ENCODE data around the gene GOLGA3. TPM values are rescaled to one million over a fixed set of nuclear protein-coding genes. Genes with fewer than 3 reads are reported as not detected.

GOLGA3 gene
- total and polyA plus RNA-seq, 4 donors, result 5.0 to 43.0 (median 15.8) TPM

GRCh38 chr12:132719954-132720324, 108.7 kb downstream of the GOLGA3 start:
- TF ChIP-seq CTCF (IDR thresholded peaks at IDR 0.05; ENCODE audit: low read depth, low read length, missing input control) (no peak), ATF3 (IDR thresholded peaks at IDR 0.05) (no peak)
- H3K36me3 ChIP-seq (ENCODE audit: control insufficient read depth in 4 of 4, insufficient read depth in 3 of 4, low read depth in 1 of 4, low read length in 3 of 4), result peaks cover 23 to 67% (median 27%) of the 10 kb centered on the region in 4 donors
- no peaks in the 10 kb centered on the region for H3K9me3 ChIP-seq (ENCODE audit: control insufficient read depth in 4 of 4, low read length in 3 of 4)
- no peaks in the 10 kb centered on the region for H3K27me3 ChIP-seq (ENCODE audit: control insufficient read depth in 4 of 4, insufficient read depth in 4 of 4, low read length in 3 of 4)
- no peak overlapping the region for H3K27ac ChIP-seq (ENCODE audit: low read depth in 1 of 2, low read length in 2 of 2)
- no peak overlapping the region for H3K9ac ChIP-seq (ENCODE audit: low read depth in 1 of 2, low read length in 2 of 2)
- H3K4me3 ChIP-seq (ENCODE audit: low read depth in 1 of 3, low read length in 3 of 3), result no peak overlapping the region
- peaks cover 0 to 3% (median 1%) of the 10 kb centered on the region in 4 donors for H3K4me1 ChIP-seq (ENCODE audit: control insufficient read depth in 4 of 4, insufficient read depth in 4 of 4, low read length in 3 of 4)
- DNase-seq (ENCODE audit: low spot score), result no peak
- 96% methylated on average over 12 of the region's 12 CpGs for WGBS

GRCh38 chr12:132719141-132719953, 109.3 kb downstream of the GOLGA3 start:
- TF ChIP-seq RXRA (IDR thresholded peaks at IDR 0.05), result no peak
- TF ChIP-seq ATF3 (IDR thresholded peaks at IDR 0.05), result no peak
- TF ChIP-seq NR2F2 (IDR thresholded peaks at IDR 0.05), result no peak
- no peak for TF ChIP-seq YY1 (IDR thresholded peaks at IDR 0.05)
- no peak for TF ChIP-seq HNF4G (IDR thresholded peaks at IDR 0.05)
- TF ChIP-seq HNF4A (conservative IDR thresholded peaks at IDR 0.05), result no peak
- TF ChIP-seq GABPA (IDR thresholded peaks at IDR 0.05 in 1 of 2, conservative IDR thresholded peaks at IDR 0.05 in 1 of 2), result no peak
- no peak for TF ChIP-seq SP1 (IDR thresholded peaks at IDR 0.05)
- no peak for TF ChIP-seq TAF1 (conservative IDR thresholded peaks at IDR 0.05)
- TF ChIP-seq FOXA2 (IDR thresholded peaks at IDR 0.05), result no peak
- Histone ChIP-seq H3K9ac (ENCODE audit: low read depth in 1 of 2, low read length in 2 of 2) (no peak overlapping the region), H3K4me1 (ENCODE audit: control insufficient read depth in 4 of 4, insufficient read depth in 4 of 4, low read length in 3 of 4) (peaks cover 0 to 3% (median 1%) of the 10 kb centered on the region in 4 donors), H3K4me3 (ENCODE audit: low read depth in 1 of 3, low read length in 3 of 3) (no peak overlapping the region), H3K27me3 (ENCODE audit: control insufficient read depth in 4 of 4, insufficient read depth in 4 of 4, low read length in 3 of 4) (no peaks in the 10 kb centered on the region), H3K9me3 (ENCODE audit: control insufficient read depth in 4 of 4, low read length in 3 of 4) (no peaks in the 10 kb centered on the region), H3K36me3 (ENCODE audit: control insufficient read depth in 4 of 4, insufficient read depth in 3 of 4, low read depth in 1 of 4, low read length in 3 of 4) (peaks cover 24 to 65% (median 27%) of the 10 kb centered on the region in 4 donors), H3K27ac (ENCODE audit: low read depth in 1 of 2, low read length in 2 of 2) (no peak overlapping the region)
- 97% methylated on average over 31 of the region's 31 CpGs for WGBS
- no peak for DNase-seq (ENCODE audit: low spot score)

Small RNA genes within 50 kb of the gene (small RNA-seq; reads per million reads assigned to genes)
- not detected for gene RNA5SP379

Other genes with a start within 250 kb of the GOLGA3 start
- 1 to 10 TPM in 1 of 2 donors, not detected in 1; 2.6 TPM for gene LRCOL1, start 218.3 kb downstream of the GOLGA3 start, total RNA-seq
- gene LRCOL1, start 218.3 kb downstream of the GOLGA3 start, polyA plus RNA-seq, result 10 to 100 TPM in 1 of 2 donors, 1 to 10 TPM in 1; 5.9 to 40.7 TPM
- not detected for gene P2RX2, start 210.1 kb downstream of the GOLGA3 start, total RNA-seq
- not detected for gene P2RX2, start 210.1 kb downstream of the GOLGA3 start, polyA plus RNA-seq
- gene POLE, start 141.5 kb downstream of the GOLGA3 start, total RNA-seq, result 10 to 100 TPM; 31.0 to 39.2 TPM
- gene POLE, start 141.5 kb downstream of the GOLGA3 start, polyA plus RNA-seq, result 1 to 10 TPM; 7.6 to 8.4 TPM
- 100 to 1,000 TPM in 1 of 2 donors, 10 to 100 TPM in 1; 43.8 to 117 TPM for gene PXMP2, start 141.3 kb downstream of the GOLGA3 start, total RNA-seq
- gene PXMP2, start 141.3 kb downstream of the GOLGA3 start, polyA plus RNA-seq, result 100 to 1,000 TPM; 153 to 259 TPM
- gene PGAM5, start 118.0 kb downstream of the GOLGA3 start, total RNA-seq, result 10 to 100 TPM; 19.0 to 34.0 TPM
- 10 to 100 TPM in 1 of 2 donors, 1 to 10 TPM in 1; 6.3 to 25.4 TPM for gene PGAM5, start 118.0 kb downstream of the GOLGA3 start, polyA plus RNA-seq
- 10 to 100 TPM; 19.8 to 24.1 TPM for gene ANKLE2, start 67.0 kb downstream of the GOLGA3 start, total RNA-seq
- gene ANKLE2, start 67.0 kb downstream of the GOLGA3 start, polyA plus RNA-seq, result 10 to 100 TPM in 1 of 2 donors, 1 to 10 TPM in 1; 8.4 to 11.1 TPM
- gene CHFR, start 58.7 kb upstream of the GOLGA3 start, total RNA-seq, result 10 to 100 TPM; 21.7 to 23.4 TPM
- gene CHFR, start 58.7 kb upstream of the GOLGA3 start, polyA plus RNA-seq, result 1 to 10 TPM; 7.0 to 7.5 TPM
- gene ZNF605, start 127.4 kb upstream of the GOLGA3 start, total RNA-seq, result 1 to 10 TPM; 3.6 to 9.5 TPM
- gene ZNF605, start 127.4 kb upstream of the GOLGA3 start, polyA plus RNA-seq, result 1 to 10 TPM; 1.2 to 3.5 TPM
- gene ZNF26, start 157.5 kb upstream of the GOLGA3 start, total RNA-seq, result 1 to 10 TPM; 6.9 to 9.5 TPM
- gene ZNF26, start 157.5 kb upstream of the GOLGA3 start, polyA plus RNA-seq, result 1 to 10 TPM; 1.7 to 2.8 TPM
- gene ZNF84, start 208.6 kb upstream of the GOLGA3 start, total RNA-seq, result 10 to 100 TPM in 1 of 2 donors, 1 to 10 TPM in 1; 9.5 to 15.6 TPM
- 1 to 10 TPM; 3.2 to 4.8 TPM for gene ZNF84, start 208.6 kb upstream of the GOLGA3 start, polyA plus RNA-seq